Right ventricle myocardium superior (tissue), 1 donor: ENCODE data around the gene TPSAB1. TPM values are rescaled to one million over a fixed set of nuclear protein-coding genes. Genes with fewer than 3 reads are reported as not detected.
"Not testable (repeated sequence)": the region's sequence is repeated elsewhere in the genome, so short reads cannot be mapped to it uniquely, and the experiment has no call there.

Experiments
- ATAC-seq: fragments of 200-7000 bp; cut with Tn5 transposase; one replicate; pipeline ENCODE4 v1.9.1; 2020; ENCODE audit warnings: mild to moderate bottlenecking; ENCODE audit not compliant: poor library complexity
- DNase-seq: peaks from one replicate; pipeline ENCODE4 v3.0.0-alpha.2; 2020
- intact Hi-C: fragments of 100-400 bp; cut with DNase I; formaldehyde crosslinking; loops from one replicate; pipeline ENCODE4 v1.11.2; 2022
- total RNA-seq: library from RNA; stranded (reverse); fragmentation: NEBNext Ultra II Directional; extraction: Animal tissue kit (Norgen Biotek cat#: 25700); gene quantifications from one replicate; pipeline ENCODE4 v1.2.1, GENCODE V29; 2021
- donor health status: DM: no; HTN: yes; CAD: no; lungs with severe emphysema.

Gene TPSAB1
- total RNA-seq, 1 donor from 2014 or later: 7.1 TPM

- intact Hi-C loops: no loop called here
- DNase-seq: peak; percentile 34
- no peak for ATAC-seq
Measured at GRCh38 chr16:1258906-1259759, 18.6 kb downstream of the TPSAB1 start.

GRCh38 chr16:1259760-1260068 lies 19.2 kb downstream of the TPSAB1 start:
- intact Hi-C loops: no loop called here
- ATAC-seq (no peak), DNase-seq (peak; percentile 17)

- DNase-seq (peak; percentile 20), ATAC-seq (no peak)
- intact Hi-C loops: no loop called here
Measured at GRCh38 chr16:1260101-1260680, 19.7 kb downstream of the TPSAB1 start.

GRCh38 chr16:1261131-1261892 lies 20.8 kb downstream of the TPSAB1 start:
- DNase-seq (no peak), ATAC-seq (no peak)
- intact Hi-C loops: no loop called here

- no peak for DNase-seq
- ATAC-seq: no peak
- intact Hi-C loops: no loop called here
Measured at GRCh38 chr16:1262210-1262845, 21.8 kb downstream of the TPSAB1 start.

GRCh38 chr16:1262846-1263221 lies 22.3 kb downstream of the TPSAB1 start:
- DNase-seq (no peak), ATAC-seq (no peak)
- intact Hi-C loops: no loop called here

GRCh38 chr16:1263591-1264344 lies 23.3 kb downstream of the TPSAB1 start:
- DNase-seq (no peak), ATAC-seq (no peak)

GRCh38 chr16:1264345-1265089 lies 24.0 kb downstream of the TPSAB1 start:
- DNase-seq (no peak), ATAC-seq (no peak)
- intact Hi-C loops: no loop called here

More at GRCh38 chr16:1263591-1264344, 23.3 kb downstream of the TPSAB1 start:
- intact Hi-C loops: no loop called here

GRCh38 chr16:1265090-1265630 lies 24.7 kb downstream of the TPSAB1 start:
- intact Hi-C loops: no loop called here
- ATAC-seq: no peak
- DNase-seq: no peak

- intact Hi-C loops: no loop called here
- ATAC-seq: no peak
- no peak for DNase-seq
Measured at GRCh38 chr16:1265826-1266225, 25.3 kb downstream of the TPSAB1 start.

GRCh38 chr16:1269418-1269817 lies 28.9 kb downstream of the TPSAB1 start:
- DNase-seq, intact Hi-C loops, ATAC-seq: not testable (repeated sequence)

- DNase-seq (no peak), ATAC-seq (no peak)
- intact Hi-C loops: no loop called here
Measured at GRCh38 chr16:1271380-1271723, 30.8 kb downstream of the TPSAB1 start.

- DNase-seq: not testable (repeated sequence)
- ATAC-seq: peak; percentile 18
Measured at GRCh38 chr16:1271724-1272413, 31.4 kb downstream of the TPSAB1 start.

GRCh38 chr16:1272453-1273198 lies 32.1 kb downstream of the TPSAB1 start:
- intact Hi-C loops: no loop called here
- no peak for DNase-seq
- no peak for ATAC-seq

More at GRCh38 chr16:1271724-1272413, 31.4 kb downstream of the TPSAB1 start:
- intact Hi-C loops: not testable (repeated sequence)

- intact Hi-C loops: no loop called here
- no peak for DNase-seq
- no peak for ATAC-seq
Measured at GRCh38 chr16:1273816-1274215, 33.3 kb downstream of the TPSAB1 start.

- intact Hi-C loops: no loop called here
- DNase-seq (no peak), ATAC-seq (no peak)
Measured at GRCh38 chr16:1274767-1275166, 34.3 kb downstream of the TPSAB1 start.
